Bronchial epithelial cell (primary cell): ENCODE measurements around the gene DNASE1L3. TPM values are rescaled to one million over a fixed set of nuclear protein-coding genes. Genes with fewer than 3 reads are reported as not detected.

ENCODE experiments used
- DNase-seq: peaks from one replicate; pipeline ENCODE4 v3.0.0-alpha.2; 2010; ENCODE audit warnings: low read depth
- FAIRE-seq: peaks from 2 replicates; lab custom pipeline; 2011; peaks lifted over from hg19 to GRCh38; lab: Jason Lieb, UNC
- H3K27me3 ChIP-seq: 2 replicates; pipeline ENCODE4 v1.5.1; 2011; ENCODE audit warnings: low read length; ENCODE audit not compliant: control insufficient read depth, insufficient read depth
- H3K36me3 ChIP-seq: 2 replicates; pipeline ENCODE4 v1.5.1; 2011; ENCODE audit warnings: low read length; ENCODE audit not compliant: control insufficient read depth, insufficient read depth
- H3K4me3 ChIP-seq: 2 replicates; pipeline ENCODE4 v1.5.1; 2011; ENCODE audit warnings: mild to moderate bottlenecking, low read depth, low read length, control low read depth
- total RNA-seq: library from RNA; depleted of rRNA; stranded (reverse); fragments of >200 nt; gene quantifications from 2 replicates; pipeline ENCODE4 v1.2.1, GENCODE V29; 2014
- TF ChIP-seq, protein P1 (sequence below): IDR thresholded peaks from 2 replicates; pipeline ENCODE4 v1.5.1; 2011; ENCODE audit warnings: mild to moderate bottlenecking, moderate library complexity, low read length, control low read depth, inconsistent platforms; ENCODE audit not compliant: insufficient read depth, severe bottlenecking

DNASE1L3 gene
- total RNA-seq, 1 donor from 2014 or later, result not detected

DNA sequence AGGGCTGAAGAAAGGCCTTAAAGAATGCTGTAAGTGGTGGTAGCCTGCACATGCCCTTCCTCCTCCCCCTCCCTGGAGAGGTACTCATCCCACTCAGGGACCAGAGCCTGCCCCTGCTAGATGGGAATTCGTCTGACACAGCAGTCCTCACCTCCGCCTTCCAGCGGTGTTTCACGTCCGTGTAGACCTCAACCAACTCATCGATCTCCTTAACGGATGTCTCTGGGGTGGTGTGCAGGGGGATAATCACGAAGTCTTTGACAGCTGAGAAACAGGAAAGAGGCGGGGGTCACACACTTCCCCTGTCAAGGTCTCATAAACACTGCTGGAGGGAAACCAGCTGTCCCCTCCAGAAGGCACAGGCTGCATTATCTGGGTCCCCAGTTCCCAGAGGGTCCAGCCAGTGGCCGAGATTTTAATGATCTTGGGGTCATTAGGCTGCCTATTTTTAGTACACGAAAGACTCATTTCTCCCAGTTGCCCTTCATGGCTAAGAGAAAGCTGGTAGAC is 9.9 kb downstream of the DNASE1L3 start:
- Histone ChIP-seq H3K4me3 (no peak overlapping the region), H3K27me3 (no peaks in the 10 kb centered on the region), H3K36me3 (no peaks in the 10 kb centered on the region)
- DNase-seq (no peak), FAIRE-seq (no peak)
- TF ChIP-seq, protein P1, sequence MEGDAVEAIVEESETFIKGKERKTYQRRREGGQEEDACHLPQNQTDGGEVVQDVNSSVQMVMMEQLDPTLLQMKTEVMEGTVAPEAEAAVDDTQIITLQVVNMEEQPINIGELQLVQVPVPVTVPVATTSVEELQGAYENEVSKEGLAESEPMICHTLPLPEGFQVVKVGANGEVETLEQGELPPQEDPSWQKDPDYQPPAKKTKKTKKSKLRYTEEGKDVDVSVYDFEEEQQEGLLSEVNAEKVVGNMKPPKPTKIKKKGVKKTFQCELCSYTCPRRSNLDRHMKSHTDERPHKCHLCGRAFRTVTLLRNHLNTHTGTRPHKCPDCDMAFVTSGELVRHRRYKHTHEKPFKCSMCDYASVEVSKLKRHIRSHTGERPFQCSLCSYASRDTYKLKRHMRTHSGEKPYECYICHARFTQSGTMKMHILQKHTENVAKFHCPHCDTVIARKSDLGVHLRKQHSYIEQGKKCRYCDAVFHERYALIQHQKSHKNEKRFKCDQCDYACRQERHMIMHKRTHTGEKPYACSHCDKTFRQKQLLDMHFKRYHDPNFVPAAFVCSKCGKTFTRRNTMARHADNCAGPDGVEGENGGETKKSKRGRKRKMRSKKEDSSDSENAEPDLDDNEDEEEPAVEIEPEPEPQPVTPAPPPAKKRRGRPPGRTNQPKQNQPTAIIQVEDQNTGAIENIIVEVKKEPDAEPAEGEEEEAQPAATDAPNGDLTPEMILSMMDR, result no peak

DNA sequence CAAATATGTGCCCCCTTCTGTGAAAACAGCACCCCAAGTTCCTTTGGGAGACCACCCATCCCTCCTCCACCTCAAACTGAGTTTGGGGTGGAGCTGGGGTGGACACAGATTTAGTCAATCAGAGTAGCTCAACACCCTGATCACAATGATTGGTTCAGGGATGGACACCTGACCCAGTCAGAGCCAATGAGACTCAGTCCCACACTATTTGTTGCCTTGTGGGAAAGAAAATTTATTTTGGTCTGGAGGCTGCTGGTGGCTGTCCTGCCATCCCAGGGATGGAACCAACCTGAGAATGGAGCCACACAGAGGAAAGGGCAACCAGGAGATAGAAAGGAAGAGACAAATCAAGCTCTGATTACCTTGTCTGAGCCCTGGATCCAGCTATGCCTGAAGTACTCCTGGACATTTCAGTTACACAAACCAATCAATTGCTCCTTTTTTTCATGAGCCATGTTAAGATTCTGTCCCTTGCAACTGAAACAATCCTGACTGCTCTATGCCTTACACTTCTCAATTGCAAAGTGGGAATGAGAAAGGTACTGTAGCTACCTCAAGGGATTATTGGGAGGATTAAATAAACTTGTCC is 10.6 kb downstream of the DNASE1L3 start:
- H3K36me3 ChIP-seq, result no peaks in the 10 kb centered on the region
- no peak overlapping the region for H3K4me3 ChIP-seq
- DNase-seq (no peak), FAIRE-seq (no peak)
- H3K27me3 ChIP-seq, result no peaks in the 10 kb centered on the region
- TF ChIP-seq, protein P1, result no peak

DNA sequence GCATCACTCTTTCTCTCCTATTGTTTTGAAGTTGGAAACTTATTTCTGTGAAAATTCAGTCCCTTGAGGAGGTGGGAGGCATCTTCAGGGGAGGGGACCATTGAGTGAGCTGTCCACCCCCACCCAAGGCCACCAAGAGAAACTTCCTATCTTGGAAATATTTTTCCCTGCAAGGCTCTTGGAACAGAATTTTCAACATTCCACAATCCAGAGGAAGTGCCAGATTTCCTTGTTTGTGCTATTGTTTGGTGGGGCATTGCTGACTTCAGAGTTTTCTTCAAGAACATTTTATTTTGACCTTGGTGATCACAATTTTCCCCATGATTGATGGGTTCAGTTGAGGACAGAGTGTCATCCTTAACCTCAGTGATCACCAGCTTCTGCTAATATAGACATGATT is 12.0 kb downstream of the DNASE1L3 start:
- TF ChIP-seq, protein P1, result no peak
- Histone ChIP-seq H3K27me3 (no peaks in the 10 kb centered on the region), H3K36me3 (no peaks in the 10 kb centered on the region), H3K4me3 (no peak overlapping the region)
- DNase-seq (no peak), FAIRE-seq (no peak)

DNA sequence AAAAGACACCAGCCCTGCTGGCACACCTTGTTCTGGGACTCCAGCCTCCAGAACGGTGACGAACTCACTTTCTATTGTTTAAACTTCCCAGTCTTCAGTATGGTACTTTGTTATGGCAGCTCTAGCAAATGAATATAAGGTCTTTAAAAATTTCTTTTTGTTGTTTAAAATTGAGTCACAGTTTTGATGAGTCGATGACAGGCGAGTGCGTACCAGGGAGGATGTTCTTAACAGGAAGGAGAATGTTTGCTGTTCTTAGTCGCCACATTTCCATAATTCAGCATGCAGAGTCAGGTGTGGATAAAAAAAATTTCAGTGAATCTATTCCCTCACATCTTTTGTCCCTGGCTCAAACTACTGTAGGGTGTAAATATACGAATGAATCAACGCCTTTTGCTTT is 12.4 kb downstream of the DNASE1L3 start:
- H3K27me3 ChIP-seq, result no peaks in the 10 kb centered on the region
- FAIRE-seq (no peak), DNase-seq (peak; percentile 48)
- H3K4me3 ChIP-seq, result no peak overlapping the region
- H3K36me3 ChIP-seq, result no peaks in the 10 kb centered on the region
- TF ChIP-seq, protein P1, result no peak

DNA sequence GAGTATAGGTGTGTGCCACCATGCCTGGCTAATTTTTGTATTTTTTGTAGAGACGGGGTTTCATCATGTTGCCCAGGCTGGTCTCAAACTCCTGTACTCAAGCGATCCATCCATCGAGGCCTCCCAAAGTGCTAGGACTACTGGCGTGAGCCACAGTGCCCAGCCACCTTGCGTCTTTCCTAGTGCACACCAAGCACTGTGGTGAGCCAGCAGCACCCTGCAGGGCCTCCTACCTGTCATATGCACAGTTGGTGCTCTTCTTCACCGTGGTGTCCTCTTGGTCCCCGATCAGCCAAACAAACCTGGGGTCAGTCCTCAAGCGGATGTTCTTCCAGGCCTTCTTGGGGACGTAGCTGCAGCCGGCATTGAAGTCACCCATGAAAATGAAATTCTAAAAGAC is 13.2 kb downstream of the DNASE1L3 start:
- no peak overlapping the region for H3K4me3 ChIP-seq
- no peaks in the 10 kb centered on the region for H3K27me3 ChIP-seq
- TF ChIP-seq, protein P1, result no peak
- H3K36me3 ChIP-seq, result no peaks in the 10 kb centered on the region
- no peak for DNase-seq
- FAIRE-seq, result no peak

DNA sequence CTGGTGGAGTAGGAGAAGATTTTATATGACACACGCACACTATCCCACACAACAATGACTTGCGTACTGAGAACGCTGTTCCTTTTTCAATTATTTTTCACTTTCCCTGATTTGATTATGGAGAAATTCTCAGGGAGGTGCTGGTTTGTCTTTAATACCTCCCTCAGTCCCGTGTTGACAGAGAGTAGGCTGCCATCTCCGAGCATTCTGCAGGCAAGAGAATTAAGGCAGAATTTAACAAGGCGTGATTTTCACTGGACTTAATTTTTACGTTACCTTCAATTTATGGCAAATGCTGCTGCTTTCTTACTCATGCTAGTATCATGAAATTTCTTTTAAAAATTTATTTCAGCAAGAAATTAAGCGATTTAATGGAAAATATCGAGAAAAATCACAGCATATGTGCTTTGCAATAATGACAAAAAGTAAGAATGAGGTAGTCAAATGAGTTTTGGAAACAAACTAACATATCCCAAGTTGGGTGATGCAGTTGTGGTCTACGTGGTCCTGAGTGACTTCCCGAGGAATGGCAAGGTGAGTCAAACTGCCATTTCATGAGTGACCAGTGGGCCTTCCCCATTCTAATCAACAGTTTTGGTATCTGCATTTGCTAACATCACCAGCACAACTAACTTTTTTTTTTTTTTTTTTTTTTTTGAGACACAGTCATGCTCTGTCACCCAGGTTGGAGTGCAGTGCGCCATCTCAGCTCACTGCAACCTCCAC is 16.9 kb downstream of the DNASE1L3 start:
- FAIRE-seq, result no peak
- TF ChIP-seq, protein P1, result no peak
- H3K4me3 ChIP-seq, result no peak overlapping the region
- no peak for DNase-seq
- H3K27me3 ChIP-seq, result no peaks in the 10 kb centered on the region
- H3K36me3 ChIP-seq, result no peaks in the 10 kb centered on the region
